BLaER1 (cell line): ENCODE measurements around the gene CELF5.
"Not testable (repeated sequence)": the region's sequence is repeated elsewhere in the genome, so short reads cannot be mapped to it uniquely, and the experiment has no call there.

Source experiments
- H3K27ac ChIP-seq: shearing (Covaris generic); formaldehyde crosslinking; 2 replicates; pipeline ENCODE4 v1.8.1; 2022
- H3K27me3 ChIP-seq: shearing (Covaris generic); formaldehyde crosslinking; 2 replicates; pipeline ENCODE4 v1.8.1; 2022
- H3K36me3 ChIP-seq: shearing (Covaris generic); formaldehyde crosslinking; 2 replicates; pipeline ENCODE4 v1.8.1; 2022
- H3K4me1 ChIP-seq: shearing (Covaris generic); formaldehyde crosslinking; 2 replicates; pipeline ENCODE4 v1.8.1; 2022
- H3K4me2 ChIP-seq: shearing (Covaris generic); formaldehyde crosslinking; 2 replicates; pipeline ENCODE4 v1.8.1; 2022
- H3K4me3 ChIP-seq: shearing (Covaris generic); formaldehyde crosslinking; 2 replicates; pipeline ENCODE4 v1.8.1; 2022
- H3K9ac ChIP-seq: shearing (Covaris generic); formaldehyde crosslinking; 2 replicates; pipeline ENCODE4 v1.8.1; 2022
- H3K9me3 ChIP-seq: shearing (Covaris generic); formaldehyde crosslinking; 2 replicates; pipeline ENCODE4 v1.8.1; 2022
- H4K20me1 ChIP-seq: shearing (Covaris generic); formaldehyde crosslinking; 2 replicates; pipeline ENCODE4 v1.8.1; 2022
- Cebpa-rat ChIP-seq: shearing (Covaris generic); IDR thresholded peaks from 2 replicates; pipeline ENCODE4 v1.8.1; 2022

Gene CELF5

DNA sequence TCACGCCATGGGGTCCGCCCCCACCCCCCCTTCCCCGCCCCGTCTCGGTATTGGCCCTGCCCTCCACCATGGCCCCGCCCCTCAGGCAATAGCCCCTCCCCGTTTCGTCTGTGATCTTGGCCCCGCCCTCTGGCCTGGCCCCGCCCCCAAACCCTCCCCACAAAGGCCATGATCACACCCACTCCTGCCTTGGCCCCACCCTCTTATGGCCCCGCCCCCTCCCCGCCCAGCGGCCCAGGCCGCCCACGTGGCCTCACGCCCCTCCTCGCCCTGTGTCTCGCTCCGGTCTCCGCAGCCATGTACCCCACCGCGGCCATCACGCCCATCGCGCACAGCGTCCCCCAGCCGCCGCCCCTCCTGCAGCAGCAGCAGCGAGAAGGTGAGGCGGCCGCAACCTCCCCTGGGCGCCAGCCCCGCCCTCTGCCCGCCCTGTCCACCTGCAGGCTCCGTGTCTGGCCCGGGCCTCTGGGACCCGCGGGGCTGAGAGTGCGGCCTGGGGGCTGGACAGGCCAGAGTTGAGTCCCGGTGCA, 61.3 kb downstream of the CELF5 start:
- Histone ChIP-seq H4K20me1 (no peaks in the 10 kb centered on the region), H3K4me2 (no peak overlapping the region), H3K9ac (no peak overlapping the region), H3K4me1 (peaks cover 9% of the 10 kb centered on the region), H3K27me3 (peaks cover 17% of the 10 kb centered on the region), H3K36me3 (no peaks in the 10 kb centered on the region), H3K9me3 (0 out of 2 replicates have a peak, but pooled peaks cover 6% of the 10 kb centered on the region), H3K27ac (no peak overlapping the region), H3K4me3 (no peak overlapping the region)
- TF ChIP-seq Cebpa-rat, result no peak

DNA sequence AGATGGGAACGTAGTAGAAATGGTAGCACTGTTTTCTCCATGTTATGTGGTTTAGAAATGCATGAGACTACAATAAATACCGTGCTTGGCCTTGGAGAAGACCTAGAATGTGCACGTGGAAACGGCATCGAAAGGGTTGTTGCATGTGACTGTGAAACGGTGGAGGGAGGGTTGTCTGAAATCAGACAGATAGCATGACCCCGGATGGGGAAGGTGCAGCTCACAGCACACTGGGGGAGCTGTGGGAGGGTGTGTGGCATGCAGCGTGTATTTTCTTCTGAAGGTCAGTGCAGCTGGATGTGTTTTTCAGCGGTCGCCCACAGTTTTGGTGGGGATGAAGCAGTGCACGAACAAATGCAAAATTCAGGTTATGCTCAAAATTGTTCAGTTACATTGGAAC, 63.4 kb downstream of the CELF5 start:
- no peaks in the 10 kb centered on the region for H4K20me1 ChIP-seq
- H3K9ac ChIP-seq, result no peak overlapping the region
- H3K27ac ChIP-seq, result no peak overlapping the region
- TF ChIP-seq Cebpa-rat, result no peak
- peaks cover 22% of the 10 kb centered on the region for H3K27me3 ChIP-seq
- no peaks in the 10 kb centered on the region for H3K36me3 ChIP-seq
- peaks cover 9% of the 10 kb centered on the region for H3K4me1 ChIP-seq
- H3K4me2 ChIP-seq, result no peak overlapping the region
- H3K9me3 ChIP-seq, result 0 out of 2 replicates have a peak, but pooled peaks cover 6% of the 10 kb centered on the region
- H3K4me3 ChIP-seq, result no peak overlapping the region

- H3K4me2 ChIP-seq, H3K27ac ChIP-seq, H3K9me3 ChIP-seq, H3K4me1 ChIP-seq, H3K36me3 ChIP-seq, H4K20me1 ChIP-seq, H3K4me3 ChIP-seq, H3K9ac ChIP-seq: not testable (repeated sequence)
- H3K27me3 ChIP-seq, result peaks cover 22% of the 10 kb centered on the region
These were observed 64.0 kb downstream of the CELF5 start for GRCh38 chr19:3288437-3288836.

DNA sequence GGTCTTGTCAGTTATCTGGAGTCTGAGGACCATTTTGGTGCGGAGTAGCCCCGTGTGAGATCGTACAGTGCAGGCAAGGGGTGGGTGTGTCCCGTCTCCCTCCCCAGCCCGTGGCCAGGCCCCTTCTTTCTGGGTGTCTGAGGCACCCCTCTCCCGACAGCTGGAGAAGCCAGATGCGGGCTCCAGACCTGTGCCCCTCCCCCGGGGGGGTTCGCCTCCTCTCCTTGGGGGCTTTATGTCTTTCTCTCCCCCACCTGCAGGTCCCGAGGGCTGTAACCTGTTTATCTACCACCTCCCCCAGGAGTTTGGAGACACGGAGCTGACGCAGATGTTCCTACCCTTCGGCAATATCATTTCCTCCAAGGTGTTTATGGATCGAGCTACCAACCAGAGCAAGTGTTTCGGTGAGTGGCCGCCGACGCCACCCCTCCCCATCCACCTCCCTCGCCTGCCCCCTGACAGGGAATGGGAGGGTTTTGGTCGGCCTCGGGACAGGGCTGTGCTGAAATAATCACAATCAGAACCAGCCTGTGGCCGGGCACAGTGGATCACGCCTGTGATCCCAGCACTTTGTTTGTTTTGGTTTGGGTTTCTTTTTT, 65.6 kb downstream of the CELF5 start:
- no peaks in the 10 kb centered on the region for H3K36me3 ChIP-seq
- H3K27ac ChIP-seq, result no peak overlapping the region
- H3K4me2 ChIP-seq, result peak overlapping the region; percentile 51
- no peaks in the 10 kb centered on the region for H4K20me1 ChIP-seq
- H3K4me3 ChIP-seq, result no peak overlapping the region
- H3K9ac ChIP-seq, result no peak overlapping the region
- 0 out of 2 replicates have a peak, but pooled peaks cover 6% of the 10 kb centered on the region for H3K9me3 ChIP-seq
- H3K4me1 ChIP-seq, result peaks cover 9% of the 10 kb centered on the region
- peaks cover 22% of the 10 kb centered on the region for H3K27me3 ChIP-seq
- no peak for TF ChIP-seq Cebpa-rat

DNA sequence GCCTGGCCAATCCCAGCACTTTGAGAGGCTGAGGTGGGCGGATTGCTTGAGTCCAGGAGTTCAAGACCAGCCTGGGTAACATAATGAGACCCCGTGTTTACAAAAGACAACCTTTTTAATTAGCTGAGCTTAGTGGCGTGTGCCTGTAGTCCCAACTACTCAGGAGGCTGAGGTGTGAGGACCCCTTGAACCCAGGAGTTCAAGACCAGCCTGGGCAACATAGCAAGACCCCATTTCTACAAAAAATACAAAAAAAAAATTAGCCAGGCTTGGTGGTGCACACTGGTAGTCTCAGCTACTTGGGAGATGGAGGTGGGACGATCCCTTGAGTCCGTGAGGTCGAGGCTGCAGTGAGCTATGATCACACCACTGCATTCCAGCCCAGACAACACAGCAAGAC, 66.4 kb downstream of the CELF5 start:
- not testable (repeated sequence) for H3K4me3 ChIP-seq, H3K9ac ChIP-seq, H3K36me3 ChIP-seq, H3K4me1 ChIP-seq, H3K9me3 ChIP-seq, H3K27ac ChIP-seq, H4K20me1 ChIP-seq, H3K4me2 ChIP-seq
- peaks cover 22% of the 10 kb centered on the region for H3K27me3 ChIP-seq

- peaks cover 22% of the 10 kb centered on the region for H3K27me3 ChIP-seq
- no peaks in the 10 kb centered on the region for H3K9me3 ChIP-seq
- no peak for TF ChIP-seq Cebpa-rat
- H3K36me3 ChIP-seq, result no peaks in the 10 kb centered on the region
- no peak overlapping the region for H3K9ac ChIP-seq
- H3K27ac ChIP-seq, result no peak overlapping the region
- no peak overlapping the region for H3K4me3 ChIP-seq
- no peaks in the 10 kb centered on the region for H4K20me1 ChIP-seq
- H3K4me2 ChIP-seq, result no peak overlapping the region
- peaks cover 9% of the 10 kb centered on the region for H3K4me1 ChIP-seq
These were observed 67.2 kb downstream of the CELF5 start for GRCh38 chr19:3291644-3292043.

GRCh38 chr19:3292958-3293529, 68.6 kb downstream of the CELF5 start:
- Histone ChIP-seq H3K27me3 (peaks cover 19% of the 10 kb centered on the region), H3K4me3 (no peak overlapping the region)

GRCh38 chr19:3293560-3293959, 69.1 kb downstream of the CELF5 start:
- Histone ChIP-seq H3K36me3 (no peaks in the 10 kb centered on the region), H3K27me3 (peaks cover 19% of the 10 kb centered on the region), H3K4me2 (no peak overlapping the region), H4K20me1 (no peaks in the 10 kb centered on the region), H3K9ac (no peak overlapping the region), H3K4me1 (peaks cover 9% of the 10 kb centered on the region), H3K9me3 (no peaks in the 10 kb centered on the region), H3K4me3 (no peak overlapping the region), H3K27ac (no peak overlapping the region)
- TF ChIP-seq Cebpa-rat, result no peak

More at GRCh38 chr19:3292958-3293529, 68.6 kb downstream of the CELF5 start:
- Histone ChIP-seq H3K9me3 (no peaks in the 10 kb centered on the region), H3K9ac (no peak overlapping the region), H4K20me1 (no peaks in the 10 kb centered on the region), H3K27ac (no peak overlapping the region), H3K4me2 (no peak overlapping the region), H3K4me1 (peaks cover 9% of the 10 kb centered on the region), H3K36me3 (no peaks in the 10 kb centered on the region)
- TF ChIP-seq Cebpa-rat, result no peak

DNA sequence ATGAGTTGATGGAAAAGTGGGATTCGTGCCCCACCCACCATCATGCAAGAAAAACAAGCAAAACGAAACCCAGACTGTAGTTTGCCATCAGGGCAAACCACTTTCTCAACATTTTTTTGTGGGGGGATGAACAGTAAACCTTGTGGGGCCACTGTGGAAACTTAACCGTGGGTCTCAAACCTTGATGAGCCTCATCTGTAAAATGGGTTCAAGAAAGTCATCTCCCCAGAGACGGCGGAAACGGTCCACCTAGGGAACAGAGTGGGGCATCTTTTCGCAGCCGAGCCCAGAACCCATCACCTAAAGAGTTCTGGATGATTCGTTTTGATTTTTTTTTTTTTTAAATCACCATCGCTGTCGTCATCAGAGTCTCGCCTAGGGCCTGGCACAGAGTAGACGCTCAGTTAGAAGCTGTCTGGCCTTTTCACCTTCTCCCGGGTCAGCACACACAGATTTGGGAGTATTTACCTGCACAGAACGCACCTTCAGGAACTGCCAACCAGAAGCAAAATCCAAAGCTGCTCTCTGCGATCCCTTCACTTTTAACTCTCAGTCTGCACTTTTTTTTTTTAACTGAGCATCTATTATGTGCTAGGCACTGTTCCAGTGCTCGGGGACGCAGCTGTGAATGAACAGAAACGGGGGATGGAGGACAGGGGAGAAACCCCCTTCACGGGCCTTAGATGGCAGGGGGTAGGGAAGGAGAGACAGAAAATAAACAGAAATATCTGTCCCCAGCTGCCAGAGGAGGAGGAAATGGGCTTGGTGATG, 69.8 kb downstream of the CELF5 start:
- no peak for TF ChIP-seq Cebpa-rat
- no peaks in the 10 kb centered on the region for H3K9me3 ChIP-seq
- H3K36me3 ChIP-seq, result no peaks in the 10 kb centered on the region
- peaks cover 9% of the 10 kb centered on the region for H3K4me1 ChIP-seq
- no peak overlapping the region for H3K4me3 ChIP-seq
- no peaks in the 10 kb centered on the region for H4K20me1 ChIP-seq
- peaks cover 16% of the 10 kb centered on the region for H3K27me3 ChIP-seq
- no peak overlapping the region for H3K4me2 ChIP-seq
- H3K27ac ChIP-seq, result no peak overlapping the region
- no peak overlapping the region for H3K9ac ChIP-seq

DNA sequence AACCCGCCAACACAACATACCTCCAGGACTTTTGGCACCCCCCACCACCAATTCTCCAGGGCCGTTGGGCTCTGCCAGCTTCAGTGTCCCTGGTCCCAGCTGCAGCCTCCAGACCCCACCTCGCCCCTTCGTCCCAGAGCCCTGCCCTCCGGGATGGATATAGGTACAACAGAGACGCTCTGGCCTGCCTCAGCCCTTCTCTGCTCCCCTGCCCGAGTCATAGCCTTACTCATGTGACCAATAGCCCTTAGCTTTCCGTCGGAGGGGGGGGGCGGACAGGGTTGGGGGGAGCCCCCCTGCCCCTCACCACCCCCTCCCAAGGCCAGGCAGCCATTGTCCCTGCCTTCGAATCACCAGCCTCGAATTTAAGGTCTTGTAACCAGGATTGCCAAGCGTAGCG, 71.1 kb downstream of the CELF5 start:
- H3K4me2 ChIP-seq, result no peak overlapping the region
- H3K9me3 ChIP-seq, result no peaks in the 10 kb centered on the region
- no peak overlapping the region for H3K4me3 ChIP-seq
- no peaks in the 10 kb centered on the region for H3K36me3 ChIP-seq
- no peak for TF ChIP-seq Cebpa-rat
- no peaks in the 10 kb centered on the region for H4K20me1 ChIP-seq
- H3K4me1 ChIP-seq, result no peaks in the 10 kb centered on the region
- H3K27me3 ChIP-seq, result peaks cover 6% of the 10 kb centered on the region; the same call in 1 of the 2 replicates
- no peak overlapping the region for H3K9ac ChIP-seq
- H3K27ac ChIP-seq, result no peak overlapping the region
